Measurements from ENCODE around the gene PBX2. TPM values are rescaled to one million over a fixed set of nuclear protein-coding genes. Genes with fewer than 3 reads are reported as not detected.
"Not testable (repeated sequence)": the region's sequence is repeated elsewhere in the genome, so short reads cannot be mapped to it uniquely, and the experiment has no call there.

Gene PBX2
- polyA plus RNA-seq, 1 donor from 2014 or later, result 3.3 TPM

DNA sequence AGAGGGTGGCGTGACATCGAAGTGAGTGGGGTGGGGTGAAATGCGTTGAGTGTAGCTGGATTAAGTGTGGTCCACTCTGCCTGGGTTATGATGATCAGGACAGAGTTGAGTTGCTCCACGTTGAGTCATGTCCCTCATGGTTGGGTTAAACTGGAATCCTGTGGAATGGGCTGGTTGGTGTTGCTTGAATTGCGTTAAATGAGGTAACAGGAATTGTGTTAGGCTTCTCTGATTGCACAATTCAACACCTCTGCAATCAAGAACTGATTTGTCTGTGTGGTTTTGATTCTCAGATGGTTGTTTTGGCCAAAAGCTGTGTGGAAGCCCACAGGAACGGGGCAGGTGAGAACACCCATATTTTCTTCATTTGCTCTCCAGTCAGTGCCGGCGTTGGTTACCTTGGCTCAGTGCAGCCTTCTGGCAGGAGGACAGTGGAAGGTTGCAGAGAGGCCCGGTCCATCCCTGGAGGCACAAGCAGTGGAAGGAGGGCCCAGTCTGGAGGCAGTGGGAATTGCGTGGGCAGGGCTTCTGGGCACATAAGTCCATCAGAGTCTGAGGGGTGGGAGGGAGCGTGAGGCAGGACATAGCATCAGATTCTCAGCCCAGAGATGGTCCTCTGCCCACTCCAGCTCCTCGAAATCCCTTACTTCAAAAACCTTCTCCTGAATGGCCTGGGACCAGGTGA, 22.2 kb upstream of the PBX2 start:
- H3K4me3 Mint-ChIP-seq, result no peak overlapping the region
- H3K27me3 Mint-ChIP-seq, result no peaks in the 10 kb centered on the region
- H3K27ac Mint-ChIP-seq, result peak overlapping the region in 1 of 3 donors; percentile 33
- H3K36me3 Mint-ChIP-seq, result no peaks in the 10 kb centered on the region
- H3K4me1 Mint-ChIP-seq, result peaks cover 5 to 6% (median 6%) of the 10 kb centered on the region in 3 donors
- no peaks in the 10 kb centered on the region for H3K9me3 Mint-ChIP-seq

DNA sequence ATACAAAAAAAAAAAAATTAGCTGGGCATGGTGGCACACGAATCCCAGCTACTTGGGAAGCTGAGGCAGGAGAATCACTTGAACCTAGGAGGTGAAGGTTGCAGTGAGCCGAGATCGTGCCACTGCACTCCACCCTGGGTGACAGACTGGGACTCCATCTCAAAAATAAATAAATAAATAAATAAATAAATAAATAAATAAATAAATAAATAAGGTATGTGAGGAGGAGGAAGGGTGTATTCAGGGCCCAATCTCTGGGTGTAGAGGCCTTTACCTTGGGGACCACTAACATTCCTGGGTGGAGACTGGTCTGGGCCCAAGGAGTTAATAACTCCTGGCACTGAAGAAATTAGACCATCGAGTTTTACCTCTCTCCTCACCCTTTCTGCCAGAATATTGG, 21.4 kb upstream of the PBX2 start:
- H3K9me3 Mint-ChIP-seq, H3K27ac Mint-ChIP-seq, H3K27me3 Mint-ChIP-seq, H3K4me3 Mint-ChIP-seq, H3K4me1 Mint-ChIP-seq, H3K36me3 Mint-ChIP-seq: not testable (repeated sequence)

DNA sequence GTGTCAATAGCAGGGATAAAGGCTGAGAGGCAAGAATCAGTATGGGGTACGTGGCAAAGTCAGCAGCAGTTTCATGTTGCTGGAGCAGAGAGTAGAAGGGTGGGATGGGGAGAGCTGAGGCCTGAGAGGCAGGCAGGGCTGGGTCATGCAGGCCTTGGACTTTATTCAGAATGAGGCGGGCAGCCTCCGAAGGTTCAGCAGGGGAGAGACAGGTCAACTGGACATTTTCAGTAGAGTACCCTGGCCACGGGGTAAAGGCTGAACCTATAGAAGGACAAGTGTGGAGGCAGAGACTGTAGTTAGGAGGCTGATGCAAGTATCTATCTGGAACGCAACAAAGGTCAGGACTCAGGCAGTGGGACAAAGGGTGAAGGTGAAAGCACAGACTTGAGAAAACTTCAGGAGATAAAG, 20.2 kb upstream of the PBX2 start:
- H3K4me3 Mint-ChIP-seq, result no peak overlapping the region
- no peaks in the 10 kb centered on the region for H3K27me3 Mint-ChIP-seq
- no peak overlapping the region for H3K27ac Mint-ChIP-seq
- H3K36me3 Mint-ChIP-seq, result no peaks in the 10 kb centered on the region
- H3K4me1 Mint-ChIP-seq, result peaks cover 5 to 6% (median 6%) of the 10 kb centered on the region in 3 donors
- no peaks in the 10 kb centered on the region for H3K9me3 Mint-ChIP-seq

DNA sequence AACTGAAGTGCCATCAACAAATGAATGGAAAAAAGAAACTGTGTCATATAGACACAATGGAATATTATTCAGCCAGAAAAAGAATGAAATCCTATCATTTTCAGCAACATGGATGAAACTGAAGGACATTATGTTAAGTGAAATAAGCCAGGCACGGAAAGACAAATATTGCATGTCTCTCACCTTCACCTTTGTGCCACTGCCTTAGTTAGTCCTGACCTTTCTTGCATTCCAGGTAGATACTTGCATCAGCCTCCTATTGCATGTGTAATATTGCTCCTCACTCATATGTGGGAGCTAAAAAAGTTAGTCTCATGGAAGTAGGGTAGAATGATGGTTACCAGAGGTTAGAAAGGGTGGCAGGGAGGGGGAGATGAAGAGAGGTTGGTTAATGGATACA, 19.0 kb upstream of the PBX2 start:
- Mint-ChIP-seq H3K36me3 (no peaks in the 10 kb centered on the region), H3K27ac (no peak overlapping the region)

DNA sequence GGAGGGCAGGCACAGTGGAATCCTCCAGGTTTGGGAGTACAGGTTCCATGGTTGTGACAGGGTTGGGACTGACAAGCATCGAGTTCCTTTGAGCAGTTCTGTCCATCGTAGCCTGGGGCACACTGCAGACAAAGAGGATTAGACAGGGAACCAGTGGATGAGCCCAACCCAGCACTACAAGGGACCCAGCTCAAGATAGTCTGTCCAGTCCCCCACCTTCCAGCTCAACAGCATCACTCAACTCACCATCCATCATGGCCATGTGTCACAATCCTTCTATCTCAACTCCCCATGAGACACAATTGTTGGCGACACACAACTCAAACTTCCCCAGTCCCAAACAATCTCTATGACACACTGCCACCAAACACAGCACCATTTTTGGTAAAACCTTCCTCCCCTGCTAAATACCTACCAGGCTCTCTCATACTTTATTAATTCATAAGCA, 14.3 kb upstream of the PBX2 start:
- Mint-ChIP-seq H3K27ac (no peak overlapping the region), H3K4me3 (no peak overlapping the region), H3K27me3 (peaks cover 3% of the 10 kb centered on the region), H3K36me3 (no peaks in the 10 kb centered on the region), H3K4me1 (peaks cover 4 to 11% (median 6%) of the 10 kb centered on the region in 3 donors), H3K9me3 (peaks cover 0 to 2% (median 0%) of the 10 kb centered on the region in 3 donors)

More for the DNA sequence above, 19.0 kb upstream of the PBX2 start:
- Mint-ChIP-seq H3K4me1 (peaks cover 4 to 11% (median 7%) of the 10 kb centered on the region in 3 donors), H3K27me3 (peaks cover 3% of the 10 kb centered on the region), H3K9me3 (no peaks in the 10 kb centered on the region), H3K4me3 (no peak overlapping the region)

DNA sequence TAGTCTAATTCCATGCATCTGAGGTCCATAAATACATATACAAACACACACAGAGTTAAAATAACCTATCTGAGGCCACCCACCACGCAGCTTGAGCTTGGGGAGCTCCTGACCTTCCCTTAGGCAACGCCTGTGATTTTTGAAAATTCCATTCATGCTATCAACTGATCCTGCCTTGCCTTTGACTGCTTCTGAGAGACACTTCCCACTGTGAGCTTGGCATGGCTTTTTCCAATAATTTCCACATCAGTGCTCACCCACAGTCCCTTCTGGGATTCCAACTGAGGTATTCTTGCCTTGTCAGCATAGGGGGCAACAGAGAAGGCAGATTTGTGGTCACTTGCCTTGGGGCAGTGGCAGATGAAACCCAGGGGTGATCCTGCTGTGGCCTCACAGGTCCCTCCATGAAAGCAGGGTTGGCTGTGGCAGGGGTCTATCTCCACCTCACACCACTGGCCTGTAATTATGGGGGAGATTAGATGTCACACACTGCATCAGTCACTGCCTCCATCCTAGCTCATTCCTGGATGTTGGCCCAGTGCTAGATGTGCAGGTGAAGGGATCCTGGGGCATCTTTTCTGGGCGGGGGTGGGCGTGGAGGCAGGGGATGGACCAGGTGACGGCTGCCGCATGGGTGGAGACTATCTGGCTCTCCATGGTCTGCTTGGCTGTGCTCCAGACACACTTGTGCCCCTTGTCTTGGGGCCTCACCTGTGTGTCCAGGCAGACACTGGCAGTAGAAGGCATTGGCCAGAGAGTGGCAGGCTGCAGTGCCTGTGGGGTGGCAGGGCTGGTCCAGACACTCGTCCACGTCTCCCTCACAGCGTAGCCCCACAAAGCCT, 13.6 kb upstream of the PBX2 start:
- Mint-ChIP-seq H3K9me3 (peaks cover 0 to 2% (median 0%) of the 10 kb centered on the region in 3 donors), H3K36me3 (no peaks in the 10 kb centered on the region), H3K27me3 (peaks cover 3% of the 10 kb centered on the region), H3K27ac (no peak overlapping the region), H3K4me1 (peaks cover 4 to 11% (median 6%) of the 10 kb centered on the region in 3 donors), H3K4me3 (no peak overlapping the region)

DNA sequence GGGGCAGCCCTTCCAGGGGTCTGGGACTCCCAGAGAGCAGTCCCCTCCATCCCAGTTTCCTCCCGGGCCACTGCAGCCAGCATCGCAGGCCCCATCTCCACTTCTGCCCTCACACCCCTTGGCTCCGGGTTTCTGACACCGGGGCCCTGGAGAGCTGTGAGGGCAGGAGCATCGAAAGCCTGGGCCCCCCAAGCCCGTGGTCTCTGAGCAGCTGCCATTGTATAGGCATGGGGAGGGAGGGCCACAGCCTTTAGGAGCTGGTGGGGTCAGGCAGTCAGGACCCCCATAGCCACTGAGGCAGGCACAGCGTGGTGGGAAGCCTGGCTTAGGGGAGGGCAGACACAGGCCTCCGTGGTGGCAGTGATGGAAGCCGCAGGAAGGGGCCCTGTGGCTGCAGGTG, 12.2 kb upstream of the PBX2 start:
- H3K27ac Mint-ChIP-seq, result peak overlapping the region in 1 of 3 donors; percentile 67
- peaks cover 3% of the 10 kb centered on the region for H3K27me3 Mint-ChIP-seq
- peaks cover 0 to 2% (median 0%) of the 10 kb centered on the region in 3 donors for H3K9me3 Mint-ChIP-seq
- no peak overlapping the region for H3K4me3 Mint-ChIP-seq
- peaks cover 1 to 6% (median 2%) of the 10 kb centered on the region in 3 donors for H3K4me1 Mint-ChIP-seq
- no peaks in the 10 kb centered on the region for H3K36me3 Mint-ChIP-seq

DNA sequence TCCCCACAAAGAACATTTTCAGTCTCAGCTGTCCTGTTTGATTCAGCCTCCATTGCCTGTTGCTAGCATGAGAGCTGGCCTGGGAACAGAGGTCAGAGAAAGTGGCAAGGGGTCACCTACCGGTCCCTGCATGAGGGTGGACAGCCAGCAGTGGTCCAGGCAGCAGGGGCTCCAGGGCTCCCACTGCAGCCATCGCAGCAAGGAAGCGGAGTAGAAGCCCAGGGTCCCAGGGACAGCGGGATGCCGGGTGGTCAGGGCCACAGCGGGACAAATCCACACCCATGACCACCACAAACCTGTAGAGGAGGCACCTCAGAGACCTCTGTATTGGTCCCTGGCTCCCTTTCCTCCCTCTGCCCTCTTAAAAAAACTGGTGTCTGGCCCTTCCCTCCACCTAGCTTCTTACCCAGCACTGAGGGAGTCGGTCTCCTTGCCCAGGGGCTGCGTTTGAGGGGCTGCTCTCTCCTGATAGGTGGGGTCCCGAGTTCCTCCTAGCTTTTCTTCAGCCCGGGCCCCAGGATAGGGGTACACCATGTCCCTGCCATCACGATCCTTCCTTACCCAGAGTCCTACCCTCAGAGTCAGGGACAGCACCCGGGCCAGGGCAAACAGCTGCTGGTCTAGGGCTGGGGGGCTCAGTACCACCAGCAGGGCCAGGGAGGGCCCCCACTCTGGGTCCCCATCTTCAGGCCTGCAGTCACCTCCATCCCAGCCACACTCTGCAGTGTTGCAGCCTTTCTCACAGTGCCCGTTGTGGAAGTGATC, 10.9 kb upstream of the PBX2 start:
- Mint-ChIP-seq H3K4me1 (peaks cover 6 to 7% (median 6%) of the 10 kb centered on the region in 3 donors), H3K4me3 (peak overlapping the region in 1 of 4 donors; percentile 41), H3K9me3 (peaks cover 0 to 2% (median 0%) of the 10 kb centered on the region in 3 donors), H3K36me3 (no peaks in the 10 kb centered on the region), H3K27me3 (peaks cover 3% of the 10 kb centered on the region), H3K27ac (peak overlapping the region in 1 of 3 donors; percentile 42)

DNA sequence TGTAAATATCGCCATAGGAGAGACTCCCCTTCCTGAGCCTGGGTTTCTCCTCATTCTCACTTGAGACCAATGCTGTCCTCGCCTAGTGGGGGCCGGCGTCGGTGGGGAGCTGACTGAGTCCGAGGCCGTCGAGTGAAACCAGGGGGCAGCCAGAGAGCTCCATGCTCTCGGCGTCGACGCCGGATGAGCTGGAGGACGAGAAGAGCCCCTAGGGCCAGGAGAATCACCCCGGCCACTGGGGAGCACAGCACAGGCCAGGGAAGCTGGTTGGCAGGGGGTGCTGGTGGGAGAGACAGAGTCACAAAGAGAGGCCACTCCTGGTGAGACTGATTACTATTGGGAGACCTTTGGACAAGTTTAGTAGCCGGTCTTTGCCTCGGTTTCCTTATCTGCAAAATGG, 8.9 kb upstream of the PBX2 start:
- Mint-ChIP-seq H3K27me3 (no peaks in the 10 kb centered on the region), H3K27ac (peak overlapping the region in 1 of 3 donors; percentile 70), H3K4me1 (peaks cover 14 to 19% (median 17%) of the 10 kb centered on the region in 3 donors), H3K36me3 (no peaks in the 10 kb centered on the region), H3K9me3 (peaks cover 0 to 2% (median 0%) of the 10 kb centered on the region in 3 donors), H3K4me3 (peak overlapping the region in 1 of 4 donors; percentile 92)

DNA sequence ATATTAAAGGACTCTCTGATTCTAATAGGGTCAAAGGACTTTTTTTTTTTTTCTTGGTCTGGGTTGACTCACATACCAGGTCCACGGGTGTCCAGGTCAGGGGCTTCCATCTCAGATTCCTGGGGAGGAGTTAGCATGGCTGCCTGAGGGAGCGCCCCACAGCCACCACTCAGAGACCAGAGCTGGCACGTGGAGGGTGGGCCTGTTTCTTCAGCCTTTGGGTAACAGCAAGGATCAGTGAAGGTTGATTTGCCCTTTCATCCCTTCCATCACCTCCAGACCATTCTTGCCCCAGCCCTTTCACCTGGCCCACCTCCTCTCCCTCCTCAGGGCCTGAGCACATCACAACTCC, 8.3 kb upstream of the PBX2 start:
- Mint-ChIP-seq H3K9me3 (no peaks in the 10 kb centered on the region), H3K4me3 (peak overlapping the region in 2 of 4 donors; percentile 68 to 92), H3K4me1 (peaks cover 19 to 24% (median 22%) of the 10 kb centered on the region in 3 donors), H3K27ac (peak overlapping the region in 1 of 3 donors; percentile 96), H3K36me3 (no peaks in the 10 kb centered on the region), H3K27me3 (no peaks in the 10 kb centered on the region)

DNA sequence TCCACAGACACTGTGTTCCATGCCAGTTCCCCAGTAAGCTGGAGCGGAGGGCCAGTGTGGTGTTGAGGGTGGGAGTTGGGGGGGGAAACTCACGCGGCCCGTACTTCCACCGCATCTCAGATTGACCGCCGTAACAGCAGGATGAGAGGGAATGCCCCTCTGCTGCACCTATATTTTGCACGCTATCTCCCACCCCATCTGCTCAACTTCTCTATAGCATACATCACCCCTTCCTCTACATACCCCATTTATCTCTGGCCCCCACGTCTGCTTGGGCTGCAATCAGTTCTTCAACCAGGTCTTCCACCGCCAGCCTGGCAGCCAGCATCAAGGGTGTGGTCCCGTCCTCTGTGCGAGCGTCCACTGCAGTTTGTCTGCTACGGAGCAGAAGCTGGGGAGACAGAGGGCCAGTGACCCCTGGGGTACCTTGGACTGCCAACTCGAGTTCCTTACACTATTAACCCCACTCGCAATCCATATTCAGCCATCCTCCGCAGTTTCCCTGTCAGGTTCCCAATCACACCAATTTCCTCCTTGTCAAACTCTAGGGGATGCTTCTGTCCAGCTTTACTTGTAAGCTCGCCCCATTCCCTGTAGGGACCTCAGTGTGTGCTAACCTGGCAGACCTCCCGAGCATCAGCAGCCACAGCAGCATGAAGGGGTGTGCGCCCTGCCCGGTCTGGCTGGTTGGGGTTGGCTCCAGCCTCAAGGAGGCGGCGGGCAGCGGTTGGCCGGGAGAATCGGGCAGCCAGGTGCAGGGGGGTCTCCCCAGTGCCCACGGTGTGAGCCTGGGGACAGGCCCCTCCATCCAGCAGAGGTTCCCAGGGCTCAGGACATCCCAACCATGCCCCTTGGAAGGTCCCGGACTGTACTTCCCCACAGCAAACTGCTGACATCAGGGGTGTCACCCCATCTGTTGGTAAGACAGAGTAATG, 6.9 kb upstream of the PBX2 start:
- Mint-ChIP-seq H3K4me3 (peak overlapping the region; percentile 92 to 99 (median 98)), H3K9me3 (no peaks in the 10 kb centered on the region), H3K27me3 (no peaks in the 10 kb centered on the region), H3K36me3 (no peaks in the 10 kb centered on the region), H3K4me1 (peaks cover 21 to 24% (median 22%) of the 10 kb centered on the region in 3 donors), H3K27ac (peak overlapping the region; percentile 96 to 100 (median 99))

DNA sequence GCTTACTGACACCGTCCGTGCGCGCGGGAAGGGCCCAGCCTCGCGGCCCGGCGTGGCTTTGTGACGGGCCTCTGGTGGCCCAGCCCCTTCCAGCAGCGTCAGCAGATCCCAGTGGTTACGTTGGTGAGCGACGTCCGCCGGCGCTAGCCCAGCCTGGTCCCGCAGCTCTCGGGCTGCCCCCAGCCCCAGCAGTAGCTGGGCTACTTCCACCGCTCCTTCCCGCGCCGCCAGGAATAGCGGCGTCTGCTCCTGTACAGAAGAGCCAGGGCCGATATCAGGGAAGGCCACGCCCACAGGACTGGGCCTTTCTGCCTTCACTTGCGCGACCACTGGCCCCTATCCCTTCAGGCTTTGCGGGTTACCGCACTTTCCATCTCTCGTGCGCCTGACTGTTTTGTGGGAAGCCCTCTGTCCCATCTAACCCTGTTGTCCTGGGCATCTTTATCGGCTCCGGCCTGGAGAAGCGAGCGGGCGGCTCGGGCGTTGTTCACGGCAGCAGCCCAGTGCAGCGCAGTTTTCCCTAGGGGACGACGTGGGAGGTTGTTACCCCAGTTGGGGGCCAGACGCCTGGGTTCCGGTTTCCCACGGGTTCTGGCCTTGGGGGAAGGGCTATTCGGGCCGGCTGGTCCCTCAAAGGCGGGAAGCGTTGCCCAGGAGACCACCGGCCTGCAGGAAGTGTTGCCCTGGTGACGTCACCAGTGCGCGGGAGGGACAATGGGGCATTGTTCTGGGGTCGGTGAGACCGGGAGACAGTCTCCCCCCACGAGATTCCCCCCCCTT, 6.1 kb upstream of the PBX2 start:
- peaks cover 21 to 24% (median 22%) of the 10 kb centered on the region in 3 donors for H3K4me1 Mint-ChIP-seq
- no peaks in the 10 kb centered on the region for H3K27me3 Mint-ChIP-seq
- H3K4me3 Mint-ChIP-seq, result peak overlapping the region; percentile 92 to 99 (median 98)
- H3K27ac Mint-ChIP-seq, result peak overlapping the region; percentile 96 to 100 (median 99)
- no peaks in the 10 kb centered on the region for H3K9me3 Mint-ChIP-seq
- peaks cover 3% of the 10 kb centered on the region for H3K36me3 Mint-ChIP-seq

DNA sequence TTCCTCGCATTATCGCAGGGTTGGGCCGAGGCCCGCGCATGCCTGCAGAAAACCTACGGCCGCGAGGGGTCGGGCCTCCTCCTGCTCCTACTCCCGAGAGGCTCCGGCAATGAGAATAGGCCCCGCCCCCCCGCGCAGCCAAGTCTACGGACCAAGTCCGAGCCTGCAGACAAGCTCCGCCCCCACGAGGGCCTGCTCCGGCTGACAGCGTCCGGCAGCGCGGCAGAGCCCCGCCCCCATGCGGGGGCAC, 5.6 kb upstream of the PBX2 start:
- H3K4me1 Mint-ChIP-seq, result peaks cover 21 to 24% (median 22%) of the 10 kb centered on the region in 3 donors
- peaks cover 3% of the 10 kb centered on the region for H3K36me3 Mint-ChIP-seq
- peak overlapping the region; percentile 92 to 99 (median 98) for H3K4me3 Mint-ChIP-seq
- H3K9me3 Mint-ChIP-seq, result no peaks in the 10 kb centered on the region
- no peaks in the 10 kb centered on the region for H3K27me3 Mint-ChIP-seq
- H3K27ac Mint-ChIP-seq, result peak overlapping the region; percentile 96 to 100 (median 99)
